Measurements from ENCODE around the gene FUZ. TPM values are rescaled to one million over a fixed set of nuclear protein-coding genes. Genes with fewer than 3 reads are reported as not detected.
"Not testable (repeated sequence)": the region's sequence is repeated elsewhere in the genome, so short reads cannot be mapped to it uniquely, and the experiment has no call there.

FUZ gene
- total RNA-seq, 1 experiment from 2014 or later, result 31.0 TPM

DNA sequence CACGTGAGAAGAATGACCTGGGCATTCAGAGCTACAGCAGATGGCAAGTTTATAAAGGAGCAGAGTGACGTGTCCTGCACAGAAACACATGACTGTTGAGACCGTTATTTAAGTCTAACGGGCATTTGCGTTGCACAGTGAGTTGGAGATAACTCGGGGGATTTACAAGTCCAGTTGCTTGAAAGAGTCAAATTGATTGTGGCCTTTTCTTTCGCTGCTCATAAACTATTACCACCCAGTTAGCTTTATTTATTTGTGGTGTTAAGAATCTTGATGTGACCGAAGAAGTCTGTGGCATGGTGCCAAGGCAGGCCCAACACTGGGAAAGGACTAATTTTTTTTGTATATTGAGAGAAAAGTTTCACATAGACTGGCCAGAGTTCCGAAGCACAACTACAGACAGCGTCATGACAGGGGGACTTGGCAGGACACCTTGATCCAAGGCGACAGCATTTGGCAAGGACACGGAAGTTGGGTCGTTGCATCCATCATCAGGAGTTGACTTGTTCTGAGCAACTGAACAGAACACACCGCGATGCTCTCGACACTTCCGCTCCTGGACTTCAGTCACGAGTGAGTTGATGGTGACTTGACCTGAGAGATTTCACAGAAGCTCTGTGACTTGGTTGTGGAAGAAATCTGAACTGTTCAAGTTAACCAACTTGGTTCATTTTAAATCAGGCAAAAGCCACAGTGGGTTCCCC is 25.9 kb upstream of the FUZ start:
- no peak for DNase-seq (ENCODE audit: low read depth, low spot score)
- in situ Hi-C loops (cut with HindIII; ENCODE audit: low pct_unique_long_range_greater_than_20kb, low sequenced_read_pairs), result no loop called here

DNA sequence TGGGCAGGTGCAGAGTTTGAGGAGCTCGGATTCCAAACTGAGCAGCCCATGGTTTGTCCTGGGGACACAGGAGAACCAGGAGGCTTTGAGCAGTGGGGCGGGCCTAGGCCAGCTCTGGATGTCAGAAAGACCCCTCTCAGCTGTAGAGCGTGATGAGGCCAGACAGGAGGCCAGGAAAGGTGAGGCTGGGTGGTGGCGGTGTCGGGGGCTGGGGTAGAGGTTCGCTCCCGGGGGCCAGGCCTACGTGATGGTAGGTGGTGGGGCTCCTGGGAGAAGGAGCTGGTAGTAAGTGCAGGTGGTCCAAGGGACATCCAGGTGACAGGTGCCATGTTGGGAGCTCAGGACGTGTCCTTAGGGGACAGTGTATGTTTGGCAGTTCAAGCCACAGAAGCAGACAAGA is 24.3 kb upstream of the FUZ start:
- in situ Hi-C loops (cut with HindIII; ENCODE audit: low pct_unique_long_range_greater_than_20kb, low sequenced_read_pairs), result no loop called here
- no peak for DNase-seq (ENCODE audit: low read depth, low spot score)

DNA sequence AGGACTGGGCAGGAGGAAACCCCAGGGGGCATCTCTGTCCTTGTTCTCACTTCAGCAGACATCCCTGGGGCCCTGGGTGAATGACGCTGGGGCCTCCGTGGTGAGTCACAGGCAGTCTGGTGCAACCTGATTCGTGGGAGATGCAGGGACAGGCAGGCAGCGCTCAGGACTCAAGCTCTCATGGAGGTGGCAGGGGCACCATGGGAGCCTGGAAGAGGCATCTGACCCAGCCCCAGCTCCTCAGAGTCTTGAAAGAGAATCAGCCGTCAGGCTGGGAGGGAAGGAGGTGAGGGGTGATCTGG is 23.9 kb upstream of the FUZ start:
- in situ Hi-C loops (cut with HindIII; ENCODE audit: low pct_unique_long_range_greater_than_20kb, low sequenced_read_pairs), result no loop called here
- DNase-seq (ENCODE audit: low read depth, low spot score), result no peak

DNA sequence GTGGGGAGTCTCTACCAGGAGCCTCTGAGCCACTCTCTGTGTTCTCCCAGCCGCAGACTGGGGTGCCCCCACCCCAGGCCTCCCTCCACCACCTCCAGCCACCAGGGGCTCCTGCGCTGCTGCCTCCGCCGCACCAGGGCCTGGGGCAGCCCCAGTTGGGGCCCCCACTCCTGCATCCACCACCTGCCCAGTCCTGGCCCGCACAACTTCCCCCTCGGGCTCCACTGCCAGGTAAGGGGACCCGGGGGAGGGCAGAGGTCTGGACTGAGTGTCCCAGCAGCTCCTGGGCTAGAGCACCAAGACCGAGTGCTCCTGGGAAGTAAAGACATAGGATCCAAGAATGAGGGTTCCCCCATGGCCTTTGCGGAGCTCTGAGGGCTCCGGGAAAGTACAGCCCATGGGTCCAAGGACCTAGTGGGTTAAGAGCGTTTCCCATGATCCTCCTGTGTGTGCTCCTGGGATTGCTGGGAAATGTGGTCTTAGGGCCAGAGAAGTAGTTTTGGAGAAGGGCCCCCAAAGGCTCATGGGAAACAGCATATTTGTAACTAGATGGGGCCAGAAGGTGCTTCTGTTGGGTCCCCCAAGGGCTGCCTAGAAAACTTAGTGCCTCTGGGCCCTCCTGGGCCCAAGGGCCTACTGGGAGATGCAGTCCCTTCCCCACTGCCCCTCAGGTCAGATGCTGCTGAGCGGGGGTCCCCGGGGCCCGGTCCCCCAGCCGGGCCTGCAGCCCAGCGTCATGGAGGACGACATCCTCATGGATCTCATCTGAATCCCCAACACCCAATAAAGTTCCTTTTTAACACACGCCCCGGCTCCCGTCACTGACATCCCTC is 23.3 kb upstream of the FUZ start:
- in situ Hi-C loops (cut with HindIII; ENCODE audit: low pct_unique_long_range_greater_than_20kb, low sequenced_read_pairs), result no loop called here
- DNase-seq (ENCODE audit: low read depth, low spot score), result no peak

DNA sequence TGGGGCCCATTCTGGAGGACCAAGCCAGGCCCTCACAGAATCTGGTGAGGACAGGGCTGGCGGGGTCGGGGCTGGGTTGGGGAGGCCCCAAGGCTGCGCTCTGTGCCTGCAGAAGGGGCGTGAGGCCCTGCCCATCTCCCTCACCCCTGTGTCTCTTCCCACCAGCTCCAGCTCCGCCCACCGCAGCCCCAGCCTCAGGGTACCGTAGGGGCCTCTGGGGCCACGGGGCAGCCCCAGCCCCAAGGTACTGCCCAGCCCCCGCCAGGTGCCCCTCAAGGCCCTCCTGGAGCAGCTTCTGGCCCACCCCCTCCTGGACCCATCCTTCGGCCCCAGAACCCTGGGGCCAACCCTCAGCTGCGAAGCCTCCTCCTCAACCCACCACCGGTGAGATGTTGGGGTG is 22.5 kb upstream of the FUZ start:
- no peak for DNase-seq (ENCODE audit: low read depth, low spot score)
- in situ Hi-C loops (cut with HindIII; ENCODE audit: low pct_unique_long_range_greater_than_20kb, low sequenced_read_pairs), result no loop called here

- in situ Hi-C loops (cut with HindIII; ENCODE audit: low pct_unique_long_range_greater_than_20kb, low sequenced_read_pairs), result no loop called here
- DNase-seq (ENCODE audit: low read depth, low spot score), result no peak
Measured at GRCh38 chr19:49833599-49833998, 20.5 kb upstream of the FUZ start.

DNA sequence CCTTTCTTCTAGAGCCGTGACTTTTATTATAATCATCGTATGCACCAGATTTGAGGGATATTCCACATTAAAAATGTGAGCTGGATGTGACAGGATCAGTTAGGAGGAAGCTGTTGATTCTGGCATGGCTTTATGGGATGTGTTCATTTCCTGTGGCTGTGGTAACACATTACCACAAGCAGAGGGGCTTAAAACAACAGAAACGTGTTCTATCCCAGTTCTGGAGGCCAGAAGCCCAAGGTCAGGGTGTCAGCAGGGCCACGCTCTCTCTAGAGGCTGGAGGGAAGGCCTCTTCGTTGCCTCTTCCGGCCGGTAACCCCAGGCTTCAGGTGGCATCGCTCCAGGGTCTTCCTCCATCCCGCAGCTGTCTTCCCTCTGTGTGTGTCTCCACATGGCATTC is 19.5 kb upstream of the FUZ start:
- DNase-seq (ENCODE audit: low read depth, low spot score), result no peak
- in situ Hi-C loops (cut with HindIII; ENCODE audit: low pct_unique_long_range_greater_than_20kb, low sequenced_read_pairs), result no loop called here

DNA sequence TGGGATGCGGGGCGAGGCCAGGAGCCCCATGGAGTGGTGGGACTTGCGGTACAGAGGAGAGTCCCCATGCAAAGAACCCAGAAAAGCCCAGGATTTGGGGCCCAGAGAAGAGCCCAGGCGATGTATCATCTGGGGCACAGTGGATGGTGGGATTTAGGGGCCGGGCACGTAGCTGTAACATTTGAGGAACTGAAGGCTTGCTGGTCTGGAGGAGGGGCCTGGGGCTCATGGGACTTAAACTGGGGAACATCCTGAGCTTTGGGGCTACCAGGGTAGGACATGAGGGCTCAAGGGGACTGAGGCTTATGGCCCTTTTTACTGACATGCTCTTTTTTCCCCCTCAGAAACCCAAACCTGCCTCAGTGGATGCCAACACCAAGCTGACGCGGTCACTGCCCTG is 18.5 kb upstream of the FUZ start:
- DNase-seq (ENCODE audit: low read depth, low spot score), result no peak
- in situ Hi-C loops (cut with HindIII; ENCODE audit: low pct_unique_long_range_greater_than_20kb, low sequenced_read_pairs), result no loop called here

DNA sequence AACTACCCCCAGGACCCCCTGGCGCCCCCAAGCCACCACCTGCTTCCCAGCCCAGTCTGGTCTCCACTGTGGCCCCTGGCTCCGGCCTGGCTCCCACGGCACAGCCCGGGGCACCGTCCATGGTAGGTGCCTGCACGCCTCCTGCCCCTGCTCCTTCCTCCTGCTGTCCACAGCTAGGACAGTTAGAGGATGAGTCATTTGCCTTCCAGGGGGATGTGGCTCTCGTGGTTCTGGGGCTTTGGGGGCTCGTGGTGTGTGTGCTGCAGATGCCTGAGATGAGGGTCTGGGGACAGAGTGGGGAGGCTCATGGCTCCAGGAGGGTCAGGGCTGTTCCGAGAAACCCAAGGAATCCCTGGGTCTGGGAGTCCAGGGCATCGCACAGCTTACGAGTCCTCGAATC is 17.7 kb upstream of the FUZ start:
- no peak for DNase-seq (ENCODE audit: low read depth, low spot score)
- in situ Hi-C loops (cut with HindIII; ENCODE audit: low pct_unique_long_range_greater_than_20kb, low sequenced_read_pairs), result no loop called here

DNA sequence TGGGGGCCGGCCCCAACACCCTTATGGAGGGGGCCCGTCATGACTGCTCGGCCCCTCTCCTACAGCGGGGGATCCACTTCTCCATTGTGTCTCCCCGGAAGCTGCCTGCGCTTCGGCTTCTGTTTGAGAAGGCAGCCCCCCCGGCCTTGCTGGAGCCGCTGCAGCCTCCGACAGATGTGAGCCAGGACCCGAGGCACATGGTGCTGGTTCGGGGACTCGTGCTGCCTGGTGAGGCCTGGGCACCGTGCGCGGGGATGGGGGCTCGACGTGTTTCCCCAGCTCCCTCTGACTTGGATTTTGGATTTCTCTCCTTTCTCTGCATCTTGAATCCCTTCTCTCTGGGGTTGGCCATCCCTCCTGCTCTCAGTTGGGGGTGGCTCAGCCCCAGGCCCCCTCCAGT is 16.6 kb upstream of the FUZ start:
- in situ Hi-C loops (cut with HindIII; ENCODE audit: low pct_unique_long_range_greater_than_20kb, low sequenced_read_pairs), result no loop called here
- DNase-seq (ENCODE audit: low read depth, low spot score), result no peak

DNA sequence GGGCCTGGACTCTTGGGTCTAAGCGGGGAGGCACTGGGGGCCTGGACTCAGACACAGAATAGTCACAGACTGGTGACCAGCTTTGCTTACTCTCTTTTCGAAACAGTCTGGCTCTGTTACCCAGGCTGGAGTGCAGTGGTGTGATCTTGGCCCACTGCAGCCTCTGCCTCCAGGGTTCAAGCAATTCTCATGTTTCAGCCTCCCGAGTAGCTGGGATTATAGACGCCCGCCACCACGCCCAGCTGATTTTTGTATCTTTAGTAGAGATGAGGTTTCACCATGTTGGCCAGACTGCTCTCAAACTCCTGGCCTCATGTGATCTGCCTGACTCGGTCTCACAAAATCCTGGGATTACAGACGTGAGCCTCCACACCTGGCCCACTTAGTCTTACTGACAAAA is 16.1 kb upstream of the FUZ start:
- in situ Hi-C loops (cut with HindIII; ENCODE audit: low pct_unique_long_range_greater_than_20kb, low sequenced_read_pairs), result no loop called here
- no peak for DNase-seq (ENCODE audit: low read depth, low spot score)

DNA sequence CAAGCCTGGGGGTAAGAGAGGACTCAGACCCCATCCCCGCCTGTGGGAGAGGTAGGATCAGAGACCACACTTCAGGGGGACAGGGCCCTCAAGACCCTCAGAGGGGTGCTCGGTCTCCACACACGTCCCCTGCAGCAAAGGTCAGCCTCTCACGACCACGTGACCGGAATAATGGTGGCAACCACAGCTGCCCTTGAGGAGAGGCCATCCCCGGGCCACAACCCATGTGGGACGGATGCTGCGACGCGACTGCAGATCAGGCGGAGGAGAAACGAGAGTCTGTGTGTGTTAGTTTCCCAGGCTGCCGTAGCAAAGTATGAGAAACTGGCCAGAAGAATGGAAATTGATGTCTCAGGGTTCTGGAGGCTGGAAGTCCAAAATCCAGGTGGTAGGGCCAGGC is 13.9 kb upstream of the FUZ start:
- no peak for DNase-seq (ENCODE audit: low read depth, low spot score)
- in situ Hi-C loops (cut with HindIII; ENCODE audit: low pct_unique_long_range_greater_than_20kb, low sequenced_read_pairs), result no loop called here

DNA sequence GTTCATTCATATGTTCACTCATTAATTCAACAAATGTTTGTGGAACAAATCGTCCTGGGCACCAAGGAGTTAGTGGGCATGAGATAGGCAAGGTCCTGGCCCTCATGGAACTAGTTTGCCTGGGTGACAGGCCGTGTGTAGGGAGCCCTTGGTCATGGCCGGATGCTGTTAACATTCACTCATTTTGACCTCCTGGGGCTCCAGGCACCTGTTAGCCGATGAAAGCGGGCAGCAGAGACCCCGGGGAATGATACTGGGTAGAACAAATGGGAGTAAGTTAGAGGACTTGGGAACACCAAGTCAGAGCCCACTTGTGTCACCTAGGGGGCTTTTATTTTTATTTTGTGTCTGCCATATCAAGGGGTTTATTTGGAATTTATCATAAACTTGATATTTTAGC is 11.6 kb upstream of the FUZ start:
- in situ Hi-C loops (cut with HindIII; ENCODE audit: low pct_unique_long_range_greater_than_20kb, low sequenced_read_pairs), result no loop called here
- no peak for DNase-seq (ENCODE audit: low read depth, low spot score)

DNA sequence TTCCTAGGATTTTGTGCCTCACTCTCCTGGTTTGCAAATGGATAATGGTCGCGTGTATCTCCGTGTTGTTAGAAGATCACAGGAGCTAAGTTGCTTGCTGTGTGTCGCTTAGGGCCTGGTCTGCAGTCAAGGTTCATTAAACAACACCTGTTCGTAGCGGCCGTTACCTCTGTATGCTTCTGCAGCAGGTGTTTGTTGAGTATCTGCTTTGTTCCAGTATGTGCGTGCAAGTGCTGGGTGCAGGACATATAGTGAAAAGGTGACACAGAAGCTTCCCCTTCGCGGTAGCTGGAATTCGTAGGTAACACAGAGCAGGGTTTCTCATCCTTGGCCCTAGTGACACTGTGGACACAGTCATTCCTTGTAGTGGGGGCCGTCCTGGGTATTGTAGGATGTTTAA is 10.4 kb upstream of the FUZ start:
- in situ Hi-C loops (cut with HindIII; ENCODE audit: low pct_unique_long_range_greater_than_20kb, low sequenced_read_pairs), result no loop called here
- no peak for DNase-seq (ENCODE audit: low read depth, low spot score)

GRCh38 chr19:49820125-49820524 is 7.0 kb upstream of the FUZ start:
- DNase-seq (ENCODE audit: low read depth, low spot score), result no peak
- in situ Hi-C loops (cut with HindIII; ENCODE audit: low pct_unique_long_range_greater_than_20kb, low sequenced_read_pairs), result no loop called here

- in situ Hi-C loops (cut with HindIII; ENCODE audit: low pct_unique_long_range_greater_than_20kb, low sequenced_read_pairs), result not testable (repeated sequence)
Measured at GRCh38 chr19:49819452-49820115, 6.5 kb upstream of the FUZ start.

GRCh38 chr19:49818649-49819370 is 5.7 kb upstream of the FUZ start:
- DNase-seq (ENCODE audit: low read depth, low spot score), result no peak
- in situ Hi-C loops (cut with HindIII; ENCODE audit: low pct_unique_long_range_greater_than_20kb, low sequenced_read_pairs), result no loop called here

More at GRCh38 chr19:49819452-49820115, 6.5 kb upstream of the FUZ start:
- DNase-seq (ENCODE audit: low read depth, low spot score), result not testable (repeated sequence)

DNA sequence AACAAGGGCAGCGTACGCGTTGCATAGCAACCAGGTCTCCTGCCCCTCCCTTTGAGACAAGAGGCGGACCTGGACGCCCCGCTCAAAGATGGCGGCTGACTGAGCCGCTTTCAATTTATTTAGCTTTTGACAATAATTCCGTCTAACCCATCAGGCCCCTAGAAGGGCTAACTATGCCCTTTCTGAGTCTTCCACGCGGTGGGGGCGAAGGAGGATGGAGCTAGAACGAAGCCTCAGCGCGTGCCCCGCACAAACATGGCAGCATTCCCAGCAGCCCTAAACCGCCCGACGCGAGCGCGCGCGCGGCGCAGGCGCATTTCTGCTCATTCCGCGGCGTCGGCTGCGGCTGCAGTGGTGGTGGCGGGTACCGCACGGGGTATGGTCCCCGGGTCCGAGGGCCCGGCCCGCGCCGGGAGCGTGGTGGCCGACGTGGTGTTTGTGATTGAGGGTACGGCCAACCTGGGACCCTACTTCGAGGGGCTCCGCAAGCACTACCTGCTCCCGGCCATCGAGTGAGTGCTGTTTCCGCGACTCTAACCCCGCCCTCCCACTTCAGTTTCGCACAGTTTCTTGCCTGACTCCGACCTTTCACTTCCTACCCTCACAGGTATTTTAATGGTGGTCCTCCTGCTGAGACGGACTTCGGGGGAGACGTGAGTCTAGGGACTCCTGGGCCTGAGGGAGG is 5.0 kb upstream of the FUZ start, which contains the start of gene MED25:
TSS of gene MED25 (plus strand) at position 326 of the 685 bp plus-strand sequence. CDS start at position 379, 53 bp downstream.
- in situ Hi-C loops (cut with HindIII; ENCODE audit: low pct_unique_long_range_greater_than_20kb, low sequenced_read_pairs), result no loop called here
- peak; percentile 82 for DNase-seq (ENCODE audit: low read depth, low spot score)

All from SK-MEL-5 (cell line).